ENCODE measurements around the gene GLRA1.

DNA sequence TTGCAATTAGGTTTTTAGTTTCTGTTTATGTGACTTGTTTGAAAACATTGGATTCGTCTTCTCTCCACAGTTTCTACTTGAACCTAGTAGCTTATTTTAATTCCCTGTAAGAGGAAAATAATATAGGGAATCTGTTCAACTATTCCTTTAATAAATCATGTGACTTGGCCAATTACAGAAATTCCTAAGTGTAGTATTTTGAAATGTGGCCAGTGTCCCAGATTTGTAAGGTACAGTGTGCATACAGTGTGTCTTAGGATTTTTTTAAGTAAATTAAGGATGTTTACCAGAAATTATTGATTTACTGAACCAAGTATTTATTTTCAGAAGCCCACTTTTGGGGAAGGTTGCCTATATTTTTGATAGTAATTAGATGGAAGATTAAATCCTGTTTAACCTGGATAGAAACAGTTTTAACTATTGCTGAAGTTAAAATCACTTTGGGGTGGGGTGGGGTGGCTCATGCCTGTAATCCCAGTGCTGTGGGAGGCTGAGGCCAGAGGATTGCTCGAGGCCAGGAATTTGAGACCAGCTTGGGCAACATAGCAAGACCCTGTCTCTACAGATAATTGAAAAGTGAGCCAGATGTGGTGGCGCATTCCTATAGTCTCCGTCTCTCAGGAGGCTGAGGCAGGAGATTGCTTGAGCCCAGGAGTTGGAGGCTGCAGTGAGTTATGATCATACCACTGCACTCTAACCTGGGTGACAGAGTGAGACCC lies 116.0 kb downstream of the GLRA1 start:
- TF ChIP-seq, protein P1, sequence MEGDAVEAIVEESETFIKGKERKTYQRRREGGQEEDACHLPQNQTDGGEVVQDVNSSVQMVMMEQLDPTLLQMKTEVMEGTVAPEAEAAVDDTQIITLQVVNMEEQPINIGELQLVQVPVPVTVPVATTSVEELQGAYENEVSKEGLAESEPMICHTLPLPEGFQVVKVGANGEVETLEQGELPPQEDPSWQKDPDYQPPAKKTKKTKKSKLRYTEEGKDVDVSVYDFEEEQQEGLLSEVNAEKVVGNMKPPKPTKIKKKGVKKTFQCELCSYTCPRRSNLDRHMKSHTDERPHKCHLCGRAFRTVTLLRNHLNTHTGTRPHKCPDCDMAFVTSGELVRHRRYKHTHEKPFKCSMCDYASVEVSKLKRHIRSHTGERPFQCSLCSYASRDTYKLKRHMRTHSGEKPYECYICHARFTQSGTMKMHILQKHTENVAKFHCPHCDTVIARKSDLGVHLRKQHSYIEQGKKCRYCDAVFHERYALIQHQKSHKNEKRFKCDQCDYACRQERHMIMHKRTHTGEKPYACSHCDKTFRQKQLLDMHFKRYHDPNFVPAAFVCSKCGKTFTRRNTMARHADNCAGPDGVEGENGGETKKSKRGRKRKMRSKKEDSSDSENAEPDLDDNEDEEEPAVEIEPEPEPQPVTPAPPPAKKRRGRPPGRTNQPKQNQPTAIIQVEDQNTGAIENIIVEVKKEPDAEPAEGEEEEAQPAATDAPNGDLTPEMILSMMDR (optimal IDR thresholded peaks at IDR 0.05 in 1 of 3, IDR thresholded peaks at IDR 0.05 in 1 of 3, conservative IDR thresholded peaks at IDR 0.05 in 1 of 3; ENCODE audit: extremely low read depth in 1 of 3, insufficient read depth in 2 of 3, low read length in 3 of 3): no peak
- no peak for TF ChIP-seq EZH2 (IDR thresholded peaks at IDR 0.05; ENCODE audit: low read length)
